ENCODE data around the gene OSTN.

The OSTN gene

GRCh38 chr3:191197761-191198306 lies 1.2 kb upstream of the OSTN start:
- no peak overlapping the region for H3K4me3 ChIP-seq (replicated peaks in 1 of 2; ENCODE audit: low read depth in 2 of 2, low read length in 2 of 2)
- DNase-seq (ENCODE audit: low read depth in 2 of 2), result no peak
- TF ChIP-seq, protein P1, sequence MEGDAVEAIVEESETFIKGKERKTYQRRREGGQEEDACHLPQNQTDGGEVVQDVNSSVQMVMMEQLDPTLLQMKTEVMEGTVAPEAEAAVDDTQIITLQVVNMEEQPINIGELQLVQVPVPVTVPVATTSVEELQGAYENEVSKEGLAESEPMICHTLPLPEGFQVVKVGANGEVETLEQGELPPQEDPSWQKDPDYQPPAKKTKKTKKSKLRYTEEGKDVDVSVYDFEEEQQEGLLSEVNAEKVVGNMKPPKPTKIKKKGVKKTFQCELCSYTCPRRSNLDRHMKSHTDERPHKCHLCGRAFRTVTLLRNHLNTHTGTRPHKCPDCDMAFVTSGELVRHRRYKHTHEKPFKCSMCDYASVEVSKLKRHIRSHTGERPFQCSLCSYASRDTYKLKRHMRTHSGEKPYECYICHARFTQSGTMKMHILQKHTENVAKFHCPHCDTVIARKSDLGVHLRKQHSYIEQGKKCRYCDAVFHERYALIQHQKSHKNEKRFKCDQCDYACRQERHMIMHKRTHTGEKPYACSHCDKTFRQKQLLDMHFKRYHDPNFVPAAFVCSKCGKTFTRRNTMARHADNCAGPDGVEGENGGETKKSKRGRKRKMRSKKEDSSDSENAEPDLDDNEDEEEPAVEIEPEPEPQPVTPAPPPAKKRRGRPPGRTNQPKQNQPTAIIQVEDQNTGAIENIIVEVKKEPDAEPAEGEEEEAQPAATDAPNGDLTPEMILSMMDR (IDR thresholded peaks at IDR 0.05; ENCODE audit: low read depth, low read length), result no peak

GRCh38 chr3:191198480-191198879 lies 561 bp upstream of the OSTN start:
- TF ChIP-seq, protein P1 (IDR thresholded peaks at IDR 0.05; ENCODE audit: low read depth, low read length), result no peak
- DNase-seq (ENCODE audit: low read depth in 2 of 2), result no peak
- no peak overlapping the region for H3K4me3 ChIP-seq (replicated peaks in 1 of 2; ENCODE audit: low read depth in 2 of 2, low read length in 2 of 2)

DNA sequence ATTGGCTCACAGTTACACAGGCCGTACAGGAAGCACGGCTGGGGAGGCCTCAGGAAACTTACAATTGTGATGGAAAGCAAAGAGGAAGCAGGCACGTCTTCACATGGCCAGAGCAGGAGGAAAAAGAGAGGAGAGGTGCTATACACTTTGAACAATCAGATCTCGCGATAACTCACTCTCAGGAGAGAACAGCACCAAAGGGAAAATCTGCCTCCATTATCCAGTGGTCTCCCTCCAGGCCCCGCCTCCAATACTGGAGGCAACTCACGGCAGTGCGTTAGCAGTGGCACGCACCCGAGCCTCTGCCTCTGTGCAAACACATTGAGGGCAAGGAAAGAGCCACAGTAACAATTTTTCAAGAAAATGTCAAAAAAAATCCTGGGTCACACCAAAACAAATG lies 11.0 kb downstream of the OSTN start:
- TF ChIP-seq, protein P1 (IDR thresholded peaks at IDR 0.05; ENCODE audit: low read depth, low read length), result no peak
- H3K4me3 ChIP-seq (replicated peaks in 1 of 2; ENCODE audit: low read depth in 2 of 2, low read length in 2 of 2), result no peak overlapping the region

DNA sequence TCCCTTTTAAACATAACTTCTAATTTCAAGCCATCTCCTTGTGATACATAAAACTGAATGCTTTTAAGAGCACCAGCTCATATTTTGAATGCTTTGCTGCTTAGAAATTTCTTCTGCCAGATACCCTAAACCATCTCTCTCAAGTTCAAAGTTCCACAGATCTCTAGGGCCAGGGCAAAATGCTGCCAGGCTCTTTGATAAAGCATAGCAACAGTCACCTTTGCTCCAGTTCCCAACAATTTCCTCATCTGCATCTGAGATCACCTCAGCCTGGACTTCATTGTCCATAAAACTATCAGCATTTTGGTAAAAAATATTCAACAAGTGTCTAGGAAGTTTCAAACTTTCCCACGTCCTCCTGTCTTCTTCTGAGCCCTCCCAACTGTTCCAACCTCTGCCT lies 17.5 kb downstream of the OSTN start:
- no peak overlapping the region for H3K4me3 ChIP-seq (replicated peaks in 1 of 2; ENCODE audit: low read depth in 2 of 2, low read length in 2 of 2)
- no peak for DNase-seq (ENCODE audit: low read depth in 2 of 2)
- TF ChIP-seq, protein P1 (IDR thresholded peaks at IDR 0.05; ENCODE audit: low read depth, low read length), result no peak

More for the DNA sequence above, 11.0 kb downstream of the OSTN start:
- DNase-seq (ENCODE audit: low read depth in 2 of 2), result no peak

DNA sequence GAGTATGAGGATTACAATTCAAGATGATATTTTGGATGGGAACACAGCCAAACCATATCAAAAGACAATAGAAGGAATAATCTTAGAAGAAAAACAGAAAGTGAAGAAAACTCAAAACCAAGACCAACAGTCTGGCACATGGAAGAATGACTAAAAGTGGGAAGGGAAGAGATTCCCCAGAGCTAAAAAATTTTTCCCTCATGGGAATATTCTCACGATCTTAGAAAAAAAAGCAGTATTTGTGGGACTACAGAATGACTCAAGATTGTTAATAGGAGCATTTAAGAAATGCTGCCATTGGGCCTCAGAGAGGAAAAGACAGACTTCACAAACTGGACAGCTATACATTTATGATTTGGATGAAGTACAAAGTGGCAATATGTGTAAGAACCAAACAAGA lies 18.3 kb downstream of the OSTN start:
- TF ChIP-seq, protein P1 (IDR thresholded peaks at IDR 0.05; ENCODE audit: low read depth, low read length), result no peak
- peak in 1 of 2 donors; percentile 86 for DNase-seq (ENCODE audit: low read depth in 2 of 2)
- no peak overlapping the region for H3K4me3 ChIP-seq (replicated peaks in 1 of 2; ENCODE audit: low read depth in 2 of 2, low read length in 2 of 2)

DNA sequence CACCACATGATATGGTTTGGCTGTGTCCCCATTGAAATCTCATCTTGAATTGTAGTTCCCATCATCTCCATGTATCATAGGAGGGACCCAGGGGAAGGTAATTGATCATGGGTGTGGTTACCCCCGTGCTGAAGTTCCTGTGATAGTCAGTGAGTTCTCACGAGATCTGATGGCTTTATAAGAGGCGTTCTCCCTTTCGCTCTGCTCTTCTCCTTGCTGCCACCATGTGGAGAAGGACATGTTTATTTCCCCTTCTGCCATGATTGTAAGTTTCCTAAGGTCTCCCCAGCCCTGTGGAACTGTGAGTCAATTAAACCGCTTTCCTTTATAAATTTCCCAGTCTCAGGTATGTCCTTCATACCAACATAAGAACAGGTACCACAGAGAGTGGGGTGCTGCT lies 21.9 kb downstream of the OSTN start:
- TF ChIP-seq, protein P1 (IDR thresholded peaks at IDR 0.05; ENCODE audit: low read depth, low read length), result no peak
- H3K4me3 ChIP-seq (replicated peaks in 1 of 2; ENCODE audit: low read depth in 2 of 2, low read length in 2 of 2), result no peak overlapping the region
- peak in 1 of 2 donors; percentile 35 for DNase-seq (ENCODE audit: low read depth in 2 of 2)

DNA sequence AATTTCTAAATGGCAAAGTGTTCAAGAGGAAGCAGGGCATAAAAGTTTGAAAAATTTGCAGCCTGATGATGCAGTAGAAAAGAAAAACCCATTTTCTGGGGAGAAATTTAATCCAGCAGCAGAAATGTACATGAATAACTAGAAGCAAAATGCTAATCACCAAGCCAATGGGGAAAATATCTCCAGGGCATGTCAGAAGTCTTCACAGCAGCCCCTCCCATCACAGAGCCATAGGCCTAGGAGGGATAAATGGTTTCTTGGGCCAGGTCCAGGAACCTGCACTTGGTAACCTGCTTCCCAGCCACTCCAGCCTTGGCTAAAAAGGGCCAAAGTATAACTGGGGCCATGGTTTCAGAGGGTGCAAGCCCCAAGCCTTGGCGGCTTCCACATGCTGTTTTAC lies 22.6 kb downstream of the OSTN start:
- no peak for DNase-seq (ENCODE audit: low read depth in 2 of 2)
- TF ChIP-seq, protein P1 (IDR thresholded peaks at IDR 0.05; ENCODE audit: low read depth, low read length), result no peak
- no peak overlapping the region for H3K4me3 ChIP-seq (replicated peaks in 1 of 2; ENCODE audit: low read depth in 2 of 2, low read length in 2 of 2)

Data from cardiac fibroblast (primary cell).